CD4-positive, alpha-beta T cell (primary cell): ENCODE results near the gene NFATC1. TPM values are rescaled to one million over a fixed set of nuclear protein-coding genes. Genes with fewer than 3 reads are reported as not detected.

Experiments
- ATAC-seq: fragments of 200-7000 bp; cut with Tn5 transposase; one replicate; pipeline ENCODE4 v1.10.0; 2022; ENCODE audit warnings: mild to moderate bottlenecking; ENCODE audit not compliant: poor library complexity
- CTCF ChIA-PET: fragments of 350-600 bp; sonication (Branson Sonifier 250); formaldehyde crosslinking; loops from one replicate; lab custom pipeline; 2021; ENCODE audit warnings: antibody characterized with exemption, inconsistent platforms; lab: Charles Lee
- POLR2A ChIA-PET: fragments of 350-600 bp; sonication (Branson Sonifier 250); formaldehyde crosslinking; loops from one replicate; lab custom pipeline; 2021; ENCODE audit warnings: antibody characterized with exemption, inconsistent platforms; lab: Charles Lee
- DNase-seq, 14 experiments: peaks; one replicate each; pipeline ENCODE4 v3.0.0-alpha.2; 2013 to 2020; ENCODE audit warnings: mixed read lengths in 2 of 14
- H3K27ac ChIP-seq, 2 donors: one replicate each; pipeline versions ENCODE4 v1.5.1 to v1.7.0; 2013; ENCODE audit warnings: low read length in 2 of 2, low read depth in 1 of 2, mild to moderate bottlenecking in 1 of 2
- H3K27me3 ChIP-seq, 2 experiments: 1 replicate in 1 of 2; 2 replicates in 1 of 2; pipeline versions ENCODE4 v1.6.1 to v1.7.0; 2013; ENCODE audit warnings: low read length in 2 of 2, control low read depth in 1 of 2, mild to moderate bottlenecking in 1 of 2, moderate library complexity in 1 of 2; ENCODE audit not compliant: insufficient read depth in 2 of 2, control insufficient read depth in 1 of 2
- H3K36me3 ChIP-seq: one replicate; pipeline ENCODE4 v1.6.1; 2013; ENCODE audit warnings: low read length, control low read depth; ENCODE audit not compliant: insufficient read depth
- H3K4me1 ChIP-seq: one replicate; pipeline ENCODE4 v1.6.1; 2013; ENCODE audit warnings: low read length, control low read depth; ENCODE audit not compliant: insufficient read depth
- H3K4me3 ChIP-seq: one replicate; pipeline ENCODE4 v1.5.1; 2013; ENCODE audit warnings: mild to moderate bottlenecking, low read length, moderate library complexity
- H3K9me3 ChIP-seq, 2 experiments: 1 replicate in 1 of 2; 2 replicates in 1 of 2; pipeline versions ENCODE4 v1.6.1 to v1.7.0; 2013; ENCODE audit warnings: low read length in 2 of 2, mild to moderate bottlenecking in 2 of 2, control low read depth in 1 of 2, moderate library complexity in 1 of 2; ENCODE audit not compliant: control insufficient read depth in 1 of 2, insufficient read depth in 1 of 2
- H3K27ac Mint-ChIP-seq: one replicate; pipeline ENCODE4 v1.8.0; 2020; ENCODE audit warnings: mixed read lengths
- H3K27me3 Mint-ChIP-seq: one replicate; pipeline ENCODE4 v1.8.0; 2021; ENCODE audit warnings: mixed read lengths
- H3K36me3 Mint-ChIP-seq: one replicate; pipeline ENCODE4 v1.8.0; 2021; ENCODE audit warnings: low read depth, mixed read lengths
- H3K4me1 Mint-ChIP-seq: one replicate; pipeline ENCODE4 v1.8.0; 2021; ENCODE audit warnings: low read depth, mixed read lengths
- H3K4me3 Mint-ChIP-seq: one replicate; pipeline ENCODE4 v1.8.0; 2020; ENCODE audit warnings: mild to moderate bottlenecking, mixed read lengths
- H3K9me3 Mint-ChIP-seq: one replicate; pipeline ENCODE4 v1.8.0; 2020; ENCODE audit warnings: mixed read lengths
- CTCF ChIP-seq: fragments of 200-600 bp; IDR thresholded peaks from one replicate; pipeline ENCODE4 v1.8.0; 2022; ENCODE audit warnings: antibody characterized with exemption, mild to moderate bottlenecking
- intact Hi-C, 2 experiments: fragments of 100-400 bp; cut with DNase I in 1 of 2; cut with micrococcal nuclease in 1 of 2; formaldehyde crosslinking; loops; one replicate each; pipeline versions ENCODE4 v1.15.1 to v1.9.0; 2023 to 2025; cut with DNase I, micrococcal nuclease
- total RNA-seq, 174 experiments: library from RNA in 2 of 174; stranded (reverse) in 2 of 174; gene quantifications; one replicate each; pipeline ENCODE4 v1.2.3 and lab custom pipeline; 2021 to 2026

NFATC1 gene
- total RNA-seq, 2 experiments from 2014 or later, result 107 to 113 TPM

- ChIA-PET CTCF (no interaction called here), POLR2A (no interaction called here)
- Histone ChIP-seq H3K4me3 (no peak overlapping the region), H3K36me3 (peaks cover 46% of the 10 kb centered on the region), H3K4me1 (no peaks in the 10 kb centered on the region), H3K9me3 (no peaks in the 10 kb centered on the region), H3K27ac (no peak overlapping the region), H3K27me3 (no peaks in the 10 kb centered on the region)
- Mint-ChIP-seq H3K4me1 (no peaks in the 10 kb centered on the region), H3K4me3 (no peak overlapping the region), H3K36me3 (peaks cover 74% of the 10 kb centered on the region), H3K27ac (no peak overlapping the region), H3K27me3 (no peaks in the 10 kb centered on the region), H3K9me3 (no peaks in the 10 kb centered on the region)
- no peak for ATAC-seq
- no peak for DNase-seq
- no peak for TF ChIP-seq CTCF
- intact Hi-C loops, result no loop called here
These were observed 33.8 kb upstream of the NFATC1 start for GRCh38 chr18:79361766-79362522.

- CTCF ChIA-PET, result no interaction called here
- peaks cover 14% of the 10 kb centered on the region for H3K4me1 ChIP-seq
- intact Hi-C loops, result no loop called here
- no peak overlapping the region for H3K4me3 ChIP-seq
- no peaks in the 10 kb centered on the region for H3K9me3 ChIP-seq
- ATAC-seq, result no peak
- Mint-ChIP-seq H3K4me1 (peaks cover 23% of the 10 kb centered on the region), H3K27me3 (no peaks in the 10 kb centered on the region), H3K4me3 (no peak overlapping the region), H3K36me3 (peaks cover 54% of the 10 kb centered on the region), H3K27ac (no peak overlapping the region), H3K9me3 (no peaks in the 10 kb centered on the region)
- no peaks in the 10 kb centered on the region for H3K27me3 ChIP-seq
- H3K36me3 ChIP-seq, result peaks cover 26% of the 10 kb centered on the region
- H3K27ac ChIP-seq, result no peak overlapping the region
- DNase-seq, result no peak
- POLR2A ChIA-PET, result no interaction called here
- no peak for TF ChIP-seq CTCF
These were observed 30.0 kb upstream of the NFATC1 start for GRCh38 chr18:79365701-79366100.

- Histone ChIP-seq H3K27me3 (no peaks in the 10 kb centered on the region), H3K36me3 (peaks cover 19% of the 10 kb centered on the region), H3K9me3 (no peaks in the 10 kb centered on the region), H3K27ac (no peak overlapping the region), H3K4me1 (peaks cover 21% of the 10 kb centered on the region), H3K4me3 (no peak overlapping the region)
- Mint-ChIP-seq H3K27me3 (no peaks in the 10 kb centered on the region), H3K36me3 (peaks cover 47% of the 10 kb centered on the region), H3K27ac (no peak overlapping the region), H3K4me1 (peaks cover 27% of the 10 kb centered on the region), H3K4me3 (no peak overlapping the region), H3K9me3 (no peaks in the 10 kb centered on the region)
- intact Hi-C loops, result no loop called here
- CTCF ChIA-PET, result no interaction called here
- no peak for DNase-seq
- ATAC-seq, result no peak
- TF ChIP-seq CTCF, result no peak
- POLR2A ChIA-PET, result no interaction called here
These were observed 29.3 kb upstream of the NFATC1 start for GRCh38 chr18:79366177-79367094.
